GM23248 (cell line): ENCODE data around the gene CHRND. TPM values are rescaled to one million over a fixed set of nuclear protein-coding genes. Genes with fewer than 3 reads are reported as not detected.

Source experiments
- DNase-seq: peaks from one replicate; pipeline ENCODE4 v3.0.0-alpha.2; 2015
- H2AFZ ChIP-seq: fragments of 200-600 bp; sonication (generic); 2 replicates; pipeline ENCODE4 v1.6.1; 2016; ENCODE audit warnings: antibody characterized with exemption
- H3F3A ChIP-seq: fragments of 200-600 bp; sonication (generic); 2 replicates; pipeline ENCODE4 v1.6.1; 2016; ENCODE audit warnings: mild to moderate bottlenecking, antibody characterized with exemption, mixed run types; ENCODE audit not compliant: insufficient read depth
- H3K27ac ChIP-seq: fragments of 200-600 bp; sonication (generic); 2 replicates; pipeline ENCODE4 v1.5.1; 2016; ENCODE audit warnings: mild to moderate bottlenecking
- H3K27me3 ChIP-seq: fragments of 200-600 bp; sonication (generic); replicated peaks from 2 replicates; pipeline ENCODE4 v1.6.1; 2016; ENCODE audit warnings: mild to moderate bottlenecking; ENCODE audit not compliant: insufficient read depth
- H3K36me3 ChIP-seq: fragments of 200-600 bp; sonication (generic); 2 replicates; pipeline ENCODE4 v1.6.1; 2016; ENCODE audit warnings: low read depth, mild to moderate bottlenecking
- H3K4me1 ChIP-seq: fragments of 200-600 bp; sonication (generic); 2 replicates; pipeline ENCODE4 v1.6.1; 2016; ENCODE audit warnings: mild to moderate bottlenecking; ENCODE audit not compliant: insufficient read depth
- H3K4me2 ChIP-seq: fragments of 200-600 bp; sonication (generic); one replicate; pipeline ENCODE4 v1.6.1; 2016; ENCODE audit warnings: mild to moderate bottlenecking; ENCODE audit not compliant: unreplicated experiment
- H3K4me3 ChIP-seq: fragments of 200-600 bp; sonication (generic); 2 replicates; pipeline ENCODE4 v1.5.1; 2016; ENCODE audit warnings: mild to moderate bottlenecking
- H3K79me2 ChIP-seq: fragments of 200-600 bp; sonication (generic); 2 replicates; pipeline ENCODE4 v1.6.1; 2016; ENCODE audit warnings: mild to moderate bottlenecking; ENCODE audit not compliant: insufficient read depth
- H3K9ac ChIP-seq: fragments of 200-600 bp; sonication (generic); 2 replicates; pipeline ENCODE4 v1.6.1; 2016; ENCODE audit warnings: mild to moderate bottlenecking
- H3K9me2 ChIP-seq: fragments of 200-600 bp; sonication (generic); 2 replicates; pipeline ENCODE4 v1.6.1; 2016; ENCODE audit warnings: mixed run types, mild to moderate bottlenecking, moderate library complexity; ENCODE audit not compliant: insufficient read depth
- H3K9me3 ChIP-seq: fragments of 200-600 bp; sonication (generic); one replicate; pipeline ENCODE4 v1.6.1; 2017; ENCODE audit warnings: low read depth
- H4K20me1 ChIP-seq: fragments of 200-600 bp; sonication (generic); 2 replicates; pipeline ENCODE4 v1.6.0; 2016; ENCODE audit not compliant: insufficient read depth
- EZH2 ChIP-seq: fragments of 200-600 bp; sonication (generic); IDR thresholded peaks from 2 replicates; pipeline ENCODE4 v1.6.1; 2018; ENCODE audit warnings: antibody characterized with exemption, mild to moderate bottlenecking; ENCODE audit not compliant: insufficient read depth, poor library complexity, severe bottlenecking
- EZH2phosphoT487 ChIP-seq: fragments of 200-600 bp; sonication (generic); IDR thresholded peaks from 2 replicates; pipeline ENCODE4 v1.6.1; 2018; ENCODE audit warnings: antibody characterized with exemption, moderate library complexity, mild to moderate bottlenecking, low read depth; ENCODE audit not compliant: insufficient read depth
- WGBS, 2 experiments: methylation state at CpG; one replicate each; pipeline ENCODE4 v1.1.6; 2015 to 2017; ENCODE audit warnings: low lambda C conversion rate in 2 of 2, low coverage in 1 of 2; ENCODE audit errors: missing lambda C conversion rate in 2 of 2; 5-methylcytosine and 5-hydroxymethylcytosine counted together
- in situ Hi-C: fragments of 300-500 bp; cut with MboI; formaldehyde crosslinking; loops from 2 replicates; pipeline ENCODE4 v1.15.0; 2020
- polyA plus RNA-seq: library from polyadenylated mRNA; unstranded; fragments of >200 nt; fragmentation: Nextera tagmentation; extraction: Ambion mirVana; gene quantifications from 2 replicates; pipeline ENCODE4 v1.2.1, GENCODE V29; 2016
- total RNA-seq: library from RNA; depleted of rRNA; stranded (reverse); fragments of >200 nt; shearing (Covaris generic); gene quantifications from 2 replicates; pipeline ENCODE4 v1.2.3, GENCODE V29; 2014

CHRND gene
- total and polyA plus RNA-seq, 2 experiments from 2014 or later: not detected

- Histone ChIP-seq H3K27me3 (no peaks in the 10 kb centered on the region), H3K9ac (no peak overlapping the region), H3K4me2 (no peak overlapping the region), H3K4me1 (no peaks in the 10 kb centered on the region), H3K9me3 (no peaks in the 10 kb centered on the region), H3K36me3 (no peaks in the 10 kb centered on the region), H3K4me3 (no peak overlapping the region), H3K27ac (no peak overlapping the region), H3K79me2 (0 out of 2 replicates have a peak, but pooled peaks cover 2% of the 10 kb centered on the region), H2AFZ (no peak overlapping the region), H4K20me1 (no peaks in the 10 kb centered on the region), H3K9me2 (no peaks in the 10 kb centered on the region), H3F3A (no peaks in the 10 kb centered on the region)
- TF ChIP-seq EZH2: no peak
- TF ChIP-seq EZH2phosphoT487: no peak
- in situ Hi-C loops: loop anchor here (25.0 kb wide), 1 partner anchor 629 kb away; no protein-coding TSS in a partner anchor
- DNase-seq: no peak
- 43 to 47% methylated on average over 12 to 18 of the region's 19 CpGs for WGBS, 2 experiments
Observed at GRCh38 chr2:232541195-232541960, 15.4 kb downstream of the CHRND start.

- no peak overlapping the region for H3K27ac ChIP-seq
- no peaks in the 10 kb centered on the region for H3K4me1 ChIP-seq
- no peak overlapping the region for H3K9ac ChIP-seq
- H3K27me3 ChIP-seq: no peaks in the 10 kb centered on the region
- H4K20me1 ChIP-seq: no peaks in the 10 kb centered on the region
- no peak for DNase-seq
- no peak overlapping the region for H3K4me3 ChIP-seq
- in situ Hi-C loops: loop anchor here (25.0 kb wide), 1 partner anchor 630 kb away; no protein-coding TSS in a partner anchor
- peaks cover 9% of the 10 kb centered on the region; the same call in 1 of the 2 replicates for H3K79me2 ChIP-seq
- no peaks in the 10 kb centered on the region for H3K36me3 ChIP-seq
- WGBS, 2 experiments: 52 to 53% methylated on average over 9 of the region's 9 CpGs
- no peaks in the 10 kb centered on the region for H3K9me2 ChIP-seq
- TF ChIP-seq EZH2phosphoT487 (no peak), EZH2 (no peak)
- H3K4me2 ChIP-seq: no peak overlapping the region
- no peak overlapping the region for H2AFZ ChIP-seq
- H3K9me3 ChIP-seq: no peaks in the 10 kb centered on the region
- H3F3A ChIP-seq: no peaks in the 10 kb centered on the region
Observed at GRCh38 chr2:232541961-232542714, 16.2 kb downstream of the CHRND start.

- no peak overlapping the region for H3K9ac ChIP-seq
- no peak overlapping the region for H3K4me3 ChIP-seq
- no peak overlapping the region for H3K4me2 ChIP-seq
- H3K79me2 ChIP-seq: peaks cover 17% of the 10 kb centered on the region
- no peaks in the 10 kb centered on the region for H3K27me3 ChIP-seq
- WGBS, 2 experiments: 81 to 82% methylated on average over 18 to 20 of the region's 20 CpGs
- H4K20me1 ChIP-seq: no peaks in the 10 kb centered on the region
- H3K9me3 ChIP-seq: no peaks in the 10 kb centered on the region
- no peaks in the 10 kb centered on the region for H3F3A ChIP-seq
- H3K36me3 ChIP-seq: no peaks in the 10 kb centered on the region
- in situ Hi-C loops: loop anchor here (25.0 kb wide), 1 partner anchor 631 kb away; no protein-coding TSS in a partner anchor
- no peaks in the 10 kb centered on the region for H3K9me2 ChIP-seq
- no peak for TF ChIP-seq EZH2
- no peak overlapping the region for H3K27ac ChIP-seq
- H2AFZ ChIP-seq: no peak overlapping the region
- H3K4me1 ChIP-seq: no peaks in the 10 kb centered on the region
- no peak for DNase-seq
Observed at GRCh38 chr2:232542715-232543467, 16.9 kb downstream of the CHRND start.

- in situ Hi-C loops: loop anchor here (25.0 kb wide), 1 partner anchor 631 kb away; no protein-coding TSS in a partner anchor
- H3K4me1 ChIP-seq: no peaks in the 10 kb centered on the region
- no peak for DNase-seq
- H3K36me3 ChIP-seq: peaks cover under 1% of the 10 kb centered on the region; the same call in 1 of the 2 replicates
- no peaks in the 10 kb centered on the region for H3K9me2 ChIP-seq
- no peaks in the 10 kb centered on the region for H4K20me1 ChIP-seq
- no peak overlapping the region for H2AFZ ChIP-seq
- H3K27me3 ChIP-seq: no peaks in the 10 kb centered on the region
- H3K9ac ChIP-seq: no peak overlapping the region
- H3F3A ChIP-seq: no peaks in the 10 kb centered on the region
- WGBS, 2 experiments: 88 to 91% methylated on average over 14 of the region's 14 CpGs
- no peak overlapping the region for H3K4me3 ChIP-seq
- H3K79me2 ChIP-seq: peaks cover 23% of the 10 kb centered on the region
- no peaks in the 10 kb centered on the region for H3K9me3 ChIP-seq
- H3K27ac ChIP-seq: no peak overlapping the region
- TF ChIP-seq EZH2 (no peak), EZH2phosphoT487 (no peak)
- no peak overlapping the region for H3K4me2 ChIP-seq
Observed at GRCh38 chr2:232543491-232543890, 17.5 kb downstream of the CHRND start.
